Hematopoietic multipotent progenitor cell treated with erythropoietin and hydrocortisone succinate and interleukin-3 and kit ligand, for 17 days (in vitro differentiated cells): ENCODE data around the gene SNCAIP.

ENCODE experiments used
- DNase-seq: peaks from one replicate; pipeline ENCODE4 v3.0.0-alpha.2; 2015; ENCODE audit warnings: low spot score

The SNCAIP gene

GRCh38 chr5:122427621-122428020 is 115.6 kb downstream of the SNCAIP start:
- no peak for DNase-seq

GRCh38 chr5:122429545-122430318 is 117.7 kb downstream of the SNCAIP start:
- no peak for DNase-seq

GRCh38 chr5:122430319-122430586 is 118.2 kb downstream of the SNCAIP start:
- DNase-seq = no peak

GRCh38 chr5:122431298-122431697 is 119.3 kb downstream of the SNCAIP start:
- no peak for DNase-seq

GRCh38 chr5:122434205-122434970 is 122.4 kb downstream of the SNCAIP start:
- DNase-seq = no peak

GRCh38 chr5:122435234-122435633 is 123.2 kb downstream of the SNCAIP start:
- DNase-seq = no peak

GRCh38 chr5:122435761-122436160 is 123.7 kb downstream of the SNCAIP start:
- DNase-seq = no peak

GRCh38 chr5:122436615-122437014 is 124.6 kb downstream of the SNCAIP start:
- DNase-seq = no peak

- no peak for DNase-seq
Measured at GRCh38 chr5:122439645-122440044, 127.6 kb downstream of the SNCAIP start.

GRCh38 chr5:122442938-122443337 is 130.9 kb downstream of the SNCAIP start:
- no peak for DNase-seq

- DNase-seq = no peak
Measured at GRCh38 chr5:122444411-122444810, 132.4 kb downstream of the SNCAIP start.

GRCh38 chr5:122445070-122445469 is 133.0 kb downstream of the SNCAIP start:
- no peak for DNase-seq

- DNase-seq = no peak
Measured at GRCh38 chr5:122447072-122447471, 135.0 kb downstream of the SNCAIP start.

- no peak for DNase-seq
Measured at GRCh38 chr5:122447879-122448278, 135.8 kb downstream of the SNCAIP start.

- no peak for DNase-seq
Measured at GRCh38 chr5:122454541-122454940, 142.5 kb downstream of the SNCAIP start.

- no peak for DNase-seq
Measured at GRCh38 chr5:122455939-122456338, 143.9 kb downstream of the SNCAIP start.

- no peak for DNase-seq
Measured at GRCh38 chr5:122457178-122457826, 145.3 kb downstream of the SNCAIP start.

GRCh38 chr5:122458278-122458872 is 146.3 kb downstream of the SNCAIP start:
- no peak for DNase-seq

GRCh38 chr5:122462486-122462885 is 150.4 kb downstream of the SNCAIP start:
- DNase-seq = no peak

GRCh38 chr5:122463221-122463620 is 151.2 kb downstream of the SNCAIP start:
- DNase-seq = no peak

GRCh38 chr5:122464191-122464590 is 152.2 kb downstream of the SNCAIP start:
- DNase-seq = no peak

GRCh38 chr5:122465031-122465577 is 153.1 kb downstream of the SNCAIP start:
- no peak for DNase-seq
